ENCODE measurements around the gene PTPRE.

PTPRE gene

GRCh38 chr10:128044186-128044585 lies 137.3 kb downstream of the PTPRE start:
- DNase-seq (ENCODE audit: low spot score) = no peak

GRCh38 chr10:128044961-128045832 lies 138.3 kb downstream of the PTPRE start:
- DNase-seq (ENCODE audit: low spot score) = no peak

DNA sequence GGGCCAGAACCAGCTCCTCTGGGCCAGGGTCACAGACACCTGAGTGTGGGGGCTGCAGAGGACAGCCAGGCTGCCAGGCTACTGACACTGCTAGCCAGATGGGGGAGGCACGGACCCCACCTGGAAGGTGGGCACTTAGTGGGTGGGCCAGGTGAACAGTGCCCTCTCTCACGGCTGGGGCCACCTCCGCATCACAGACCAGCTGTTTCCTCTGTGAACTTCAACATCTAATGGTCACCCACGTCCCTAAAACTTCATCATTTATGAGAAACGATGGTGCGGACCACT lies 138.9 kb downstream of the PTPRE start:
- no peak for DNase-seq (ENCODE audit: low spot score)

- no peak for DNase-seq (ENCODE audit: low spot score)
Measured at GRCh38 chr10:128046156-128046952, 139.5 kb downstream of the PTPRE start.

GRCh38 chr10:128046953-128047290 lies 140.0 kb downstream of the PTPRE start:
- no peak for DNase-seq (ENCODE audit: low spot score)

DNA sequence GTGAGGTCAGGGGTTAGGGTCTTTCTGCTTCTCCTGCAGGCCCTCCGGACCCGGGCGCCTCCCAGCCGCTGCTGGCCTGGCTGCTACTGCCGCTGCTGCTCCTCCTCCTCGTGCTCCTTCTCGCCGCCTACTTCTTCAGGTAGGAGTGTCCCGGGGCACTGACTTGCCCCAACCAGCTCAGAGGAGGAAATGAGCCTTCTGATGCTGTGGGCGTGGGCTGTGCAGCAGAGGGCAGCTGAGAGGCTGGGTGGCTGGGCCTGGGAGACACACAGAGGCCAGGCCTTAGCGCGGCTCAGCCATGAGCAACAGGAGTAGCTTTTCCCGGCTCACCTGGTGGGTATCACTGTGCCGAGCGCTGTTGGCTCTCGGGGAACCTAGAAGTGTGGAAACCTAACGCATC lies 140.4 kb downstream of the PTPRE start:
- no peak for DNase-seq (ENCODE audit: low spot score)

- DNase-seq (ENCODE audit: low spot score) = no peak
Measured at GRCh38 chr10:128047991-128048818, 141.3 kb downstream of the PTPRE start.

GRCh38 chr10:128048819-128049210 lies 141.9 kb downstream of the PTPRE start:
- no peak for DNase-seq (ENCODE audit: low spot score)

DNA sequence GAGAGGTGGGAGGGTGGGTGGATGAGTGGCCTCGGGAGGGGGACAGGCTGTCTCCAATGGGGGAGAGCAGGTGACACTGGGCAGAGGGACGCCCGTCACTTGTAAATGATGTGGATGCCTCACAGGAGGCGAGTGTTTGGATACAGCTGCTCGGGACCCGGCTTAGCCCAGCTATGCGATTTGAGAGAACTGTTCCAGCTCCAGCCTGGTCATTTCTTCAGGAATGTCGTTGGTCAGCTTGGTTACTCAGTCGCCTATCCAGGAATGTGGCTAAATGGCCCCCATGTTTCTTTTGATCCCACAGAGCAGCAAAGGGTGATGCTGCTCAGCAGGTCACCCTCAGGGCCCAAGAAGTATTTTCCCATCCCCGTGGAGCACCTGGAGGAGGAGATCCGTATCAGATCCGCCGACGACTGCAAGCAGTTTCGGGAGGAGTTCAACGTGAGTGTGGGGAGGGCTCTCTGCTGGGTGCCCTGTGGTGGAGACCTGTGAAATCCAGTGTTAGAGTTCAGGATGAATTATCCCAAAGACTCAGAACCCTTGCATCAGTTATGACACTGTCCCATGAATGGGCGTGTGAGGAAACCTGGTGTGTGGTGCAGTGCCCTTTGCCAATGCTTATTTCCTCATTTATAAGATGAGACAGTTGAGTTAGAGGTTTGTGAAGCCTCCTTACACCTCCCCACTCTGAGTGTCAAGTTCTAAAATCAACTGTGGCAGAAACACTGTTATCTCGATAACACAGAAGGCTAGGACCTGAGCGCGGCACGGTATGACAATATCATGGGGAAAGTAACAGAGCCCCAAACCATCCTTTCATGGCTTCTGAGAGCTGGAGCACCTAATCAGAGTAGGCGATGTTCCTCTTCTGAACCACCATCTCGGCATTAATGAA lies 142.6 kb downstream of the PTPRE start:
- no peak for DNase-seq (ENCODE audit: low spot score)

DNA sequence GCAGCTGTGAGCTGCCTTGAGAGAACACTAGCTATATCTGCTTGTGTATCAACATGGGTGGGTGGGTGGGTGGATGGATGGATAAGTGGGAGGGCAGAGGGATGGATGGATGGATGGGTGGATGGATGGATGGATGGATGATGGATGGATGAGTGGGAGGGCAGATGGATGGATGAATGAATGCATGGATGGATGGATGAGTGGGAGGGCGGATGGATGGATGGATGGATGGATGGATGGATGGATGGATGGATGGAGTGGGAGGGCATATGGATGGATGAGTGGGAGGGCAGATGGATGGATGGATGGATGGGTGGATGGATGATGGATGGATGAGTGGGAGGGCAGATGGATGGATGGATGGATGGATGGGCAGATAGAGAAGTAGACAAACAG lies 143.2 kb downstream of the PTPRE start:
- DNase-seq (ENCODE audit: low spot score) = no peak

GRCh38 chr10:128050936-128051335 lies 144.0 kb downstream of the PTPRE start:
- no peak for DNase-seq (ENCODE audit: low spot score)

DNA sequence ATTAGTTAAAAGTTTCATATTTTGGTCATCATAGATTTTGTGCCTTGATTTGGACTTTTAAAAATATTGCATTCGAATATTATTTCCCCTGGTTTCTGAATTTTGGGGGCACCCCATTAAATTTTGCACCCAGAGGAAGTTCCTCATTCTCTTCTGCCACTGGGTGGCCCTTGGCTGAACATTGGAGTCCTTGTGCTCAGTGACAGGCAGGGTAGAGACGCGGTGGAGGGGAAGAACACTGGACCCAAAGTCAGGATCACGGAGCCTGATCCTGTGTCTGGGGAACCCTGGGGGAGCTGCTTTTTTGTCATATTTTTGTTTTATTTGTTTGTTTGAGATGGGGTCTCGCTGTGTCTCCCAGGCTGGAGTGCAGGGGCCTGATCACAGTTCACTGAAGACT lies 144.6 kb downstream of the PTPRE start:
- no peak for DNase-seq (ENCODE audit: low spot score)

GRCh38 chr10:128052696-128053095 lies 145.8 kb downstream of the PTPRE start:
- DNase-seq (ENCODE audit: low spot score) = no peak

- DNase-seq (ENCODE audit: low spot score) = no peak
Measured at GRCh38 chr10:128053356-128053755, 146.5 kb downstream of the PTPRE start.

DNA sequence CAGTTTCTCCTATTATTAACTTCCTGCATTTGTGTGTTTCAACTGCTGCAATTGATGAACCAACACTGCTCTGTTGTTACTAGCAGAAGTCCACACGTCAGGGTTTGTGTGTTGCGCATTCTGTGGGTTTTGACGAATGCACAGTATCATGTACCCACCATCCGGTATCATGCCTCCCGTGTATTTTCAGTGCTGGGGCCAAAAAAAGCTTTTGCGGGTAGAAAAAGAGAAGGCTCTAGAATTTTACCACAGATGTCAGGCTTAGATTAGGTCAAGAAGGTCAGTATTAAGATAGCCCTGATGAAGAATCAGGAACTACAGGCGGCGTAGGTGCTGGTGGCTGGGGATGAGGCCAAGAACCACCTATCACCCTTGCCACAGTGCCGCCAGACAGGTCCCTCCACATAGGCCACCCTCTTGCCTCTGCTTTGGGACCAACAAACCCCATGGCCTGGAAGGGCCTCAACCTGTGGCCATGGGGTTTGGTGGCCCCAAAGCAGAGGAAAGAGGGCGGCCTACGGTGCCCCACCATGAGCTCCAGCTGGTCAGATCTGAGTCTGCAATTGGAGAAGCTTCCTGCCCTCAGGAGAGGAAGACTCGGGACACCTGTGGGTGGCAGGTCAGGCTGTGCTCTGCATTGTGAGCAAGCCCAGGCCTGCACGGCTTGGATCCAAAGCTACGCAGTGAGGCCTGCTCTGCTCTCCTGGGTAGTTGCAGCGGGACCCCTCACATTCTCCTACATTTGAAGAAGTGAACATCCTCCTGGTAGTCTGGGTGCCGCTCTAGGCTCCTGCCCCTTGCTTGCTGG lies 147.5 kb downstream of the PTPRE start:
- DNase-seq (ENCODE audit: low spot score) = no peak

- no peak for DNase-seq (ENCODE audit: low spot score)
Measured at GRCh38 chr10:128055061-128055868, 148.4 kb downstream of the PTPRE start.

GRCh38 chr10:128056303-128057050 lies 149.6 kb downstream of the PTPRE start:
- DNase-seq (ENCODE audit: low spot score) = no peak

DNA sequence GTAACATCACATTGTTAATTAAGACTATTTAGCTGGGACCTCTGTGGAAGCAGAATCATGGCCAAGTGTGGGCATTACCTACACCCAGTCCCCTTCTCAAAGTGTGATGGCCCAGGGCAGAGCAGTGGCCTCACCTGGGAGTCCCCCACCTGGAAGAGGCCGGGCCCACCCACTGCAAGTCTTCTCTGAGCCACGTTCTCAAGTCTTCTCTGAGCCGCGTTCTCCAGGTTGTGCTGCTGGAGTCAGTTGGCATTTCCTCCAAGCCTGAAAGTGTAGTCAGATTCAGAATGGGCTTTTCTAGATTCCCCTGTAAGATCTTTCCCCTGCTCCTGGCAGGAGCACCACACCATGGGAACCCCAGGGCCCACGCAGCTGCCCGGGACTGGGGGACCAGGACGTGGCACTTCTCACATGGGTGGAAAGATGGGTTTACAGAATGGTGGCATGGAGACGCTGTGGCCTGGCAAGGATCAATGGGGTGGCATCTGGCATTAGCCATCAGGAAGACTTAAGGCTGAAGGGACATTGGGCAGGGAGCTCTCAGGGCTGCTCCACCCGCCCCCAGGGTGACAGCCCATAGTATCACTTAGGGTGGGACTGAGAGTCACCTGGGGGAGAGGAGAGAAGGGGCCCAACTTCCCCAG lies 151.3 kb downstream of the PTPRE start:
- no peak for DNase-seq (ENCODE audit: low spot score)
